NT2/D1 (cell line): ENCODE results near the gene CHST8.

Source experiments
- SUZ12 ChIP-seq: IDR thresholded peaks from 2 replicates; pipeline ENCODE4 v1.6.1; 2011; ENCODE audit not compliant: insufficient read length, insufficient read depth; ENCODE audit errors: extremely low read depth
- YY1 ChIP-seq: IDR thresholded peaks from 2 replicates; pipeline ENCODE4 v1.6.1; 2011; ENCODE audit not compliant: insufficient read length, insufficient read depth

GRCh38 chr19:33724021-33724720 is 102.4 kb downstream of the CHST8 start:
- no peak for TF ChIP-seq SUZ12
- TF ChIP-seq YY1: no peak
